Neural crest cell (in vitro differentiated cells): Measurements from ENCODE around the gene C20orf96. TPM values are rescaled to one million over a fixed set of nuclear protein-coding genes. Genes with fewer than 3 reads are reported as not detected.
A peak's percentile ranks its signal among the peaks of the same experiment; 100 is the strongest.

Experiments used
- DNase-seq: peaks from one replicate; pipeline ENCODE4 v3.0.0; 2021; ENCODE audit warnings: low read depth, mixed read lengths, low spot score
- H3K27ac Mint-ChIP-seq: one replicate; pipeline ENCODE4 v1.8.0; 2021; ENCODE audit warnings: mild to moderate bottlenecking, mixed read lengths; ENCODE audit not compliant: unreplicated experiment
- H3K27me3 Mint-ChIP-seq: 2 replicates; pipeline ENCODE4 v1.8.0; 2021; ENCODE audit warnings: low read depth, mild to moderate bottlenecking, mixed read lengths
- H3K36me3 Mint-ChIP-seq: 2 replicates; pipeline ENCODE4 v1.8.0; 2021; ENCODE audit warnings: low read depth, mild to moderate bottlenecking, mixed read lengths
- H3K4me1 Mint-ChIP-seq: 2 replicates; pipeline ENCODE4 v1.8.0; 2021; ENCODE audit warnings: mixed read lengths
- H3K4me3 Mint-ChIP-seq: one replicate; pipeline ENCODE4 v1.8.0; 2021; ENCODE audit warnings: mild to moderate bottlenecking, mixed read lengths
- H3K9me3 Mint-ChIP-seq: 2 replicates; pipeline ENCODE4 v1.8.0; 2021; ENCODE audit warnings: mixed read lengths
- total RNA-seq: library from RNA; stranded (reverse); gene quantifications from 2 replicates; pipeline ENCODE4 v1.2.1, GENCODE V29; 2021
- TF ChIP-seq, protein P1 (sequence below): fragments of 200-600 bp; sonication (generic); conservative IDR thresholded peaks from 2 replicates; pipeline ENCODE4 v1.5.0; 2021; ENCODE audit warnings: antibody characterized with exemption, mild to moderate bottlenecking

Gene C20orf96
- total RNA-seq, 1 donor from 2014 or later = 34.0 TPM

DNA sequence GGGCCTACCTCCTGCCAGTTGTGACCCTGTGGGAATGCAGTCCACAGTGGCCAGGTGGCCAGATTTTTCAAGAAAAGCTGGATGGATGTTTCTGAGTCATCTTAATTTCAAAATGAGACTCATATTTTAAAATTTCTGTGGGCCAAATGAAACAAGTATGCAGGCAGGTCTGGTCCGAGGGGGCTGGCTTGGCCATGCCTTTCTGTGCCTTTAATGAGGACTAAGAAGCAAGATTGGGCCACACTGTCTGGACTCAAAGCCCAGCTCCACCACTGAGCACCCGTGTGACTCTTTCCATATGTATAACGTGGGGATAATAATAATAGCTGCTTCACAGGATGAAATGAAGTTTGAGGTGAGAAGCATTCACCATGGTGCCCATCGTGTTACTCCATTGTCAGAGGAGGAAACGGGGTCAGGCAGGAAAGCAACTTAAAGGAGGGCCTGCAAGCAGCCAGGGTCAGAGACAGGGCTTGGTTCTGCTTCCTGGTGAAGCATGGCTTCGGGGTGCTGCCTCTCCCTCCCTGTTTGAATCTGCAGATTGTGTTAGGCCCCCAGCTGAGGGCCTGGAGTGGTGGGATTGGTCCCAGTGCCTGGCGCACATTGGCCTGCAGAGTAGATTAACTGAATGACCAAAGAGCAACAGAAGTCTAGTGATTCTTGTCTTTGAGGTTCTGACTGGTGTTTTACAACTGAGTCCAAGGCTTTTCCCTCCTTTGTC lies 38.6 kb upstream of the C20orf96 start:
- H3K27ac Mint-ChIP-seq = no peak overlapping the region
- DNase-seq = no peak
- no peaks in the 10 kb centered on the region for H3K9me3 Mint-ChIP-seq
- TF ChIP-seq, protein P1, sequence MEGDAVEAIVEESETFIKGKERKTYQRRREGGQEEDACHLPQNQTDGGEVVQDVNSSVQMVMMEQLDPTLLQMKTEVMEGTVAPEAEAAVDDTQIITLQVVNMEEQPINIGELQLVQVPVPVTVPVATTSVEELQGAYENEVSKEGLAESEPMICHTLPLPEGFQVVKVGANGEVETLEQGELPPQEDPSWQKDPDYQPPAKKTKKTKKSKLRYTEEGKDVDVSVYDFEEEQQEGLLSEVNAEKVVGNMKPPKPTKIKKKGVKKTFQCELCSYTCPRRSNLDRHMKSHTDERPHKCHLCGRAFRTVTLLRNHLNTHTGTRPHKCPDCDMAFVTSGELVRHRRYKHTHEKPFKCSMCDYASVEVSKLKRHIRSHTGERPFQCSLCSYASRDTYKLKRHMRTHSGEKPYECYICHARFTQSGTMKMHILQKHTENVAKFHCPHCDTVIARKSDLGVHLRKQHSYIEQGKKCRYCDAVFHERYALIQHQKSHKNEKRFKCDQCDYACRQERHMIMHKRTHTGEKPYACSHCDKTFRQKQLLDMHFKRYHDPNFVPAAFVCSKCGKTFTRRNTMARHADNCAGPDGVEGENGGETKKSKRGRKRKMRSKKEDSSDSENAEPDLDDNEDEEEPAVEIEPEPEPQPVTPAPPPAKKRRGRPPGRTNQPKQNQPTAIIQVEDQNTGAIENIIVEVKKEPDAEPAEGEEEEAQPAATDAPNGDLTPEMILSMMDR = no peak
- H3K27me3 Mint-ChIP-seq = peaks cover 3% of the 10 kb centered on the region
- peak overlapping the region; percentile 90 for H3K4me3 Mint-ChIP-seq
- peaks cover 40% of the 10 kb centered on the region for H3K4me1 Mint-ChIP-seq
- H3K36me3 Mint-ChIP-seq = peaks cover 4% of the 10 kb centered on the region

DNA sequence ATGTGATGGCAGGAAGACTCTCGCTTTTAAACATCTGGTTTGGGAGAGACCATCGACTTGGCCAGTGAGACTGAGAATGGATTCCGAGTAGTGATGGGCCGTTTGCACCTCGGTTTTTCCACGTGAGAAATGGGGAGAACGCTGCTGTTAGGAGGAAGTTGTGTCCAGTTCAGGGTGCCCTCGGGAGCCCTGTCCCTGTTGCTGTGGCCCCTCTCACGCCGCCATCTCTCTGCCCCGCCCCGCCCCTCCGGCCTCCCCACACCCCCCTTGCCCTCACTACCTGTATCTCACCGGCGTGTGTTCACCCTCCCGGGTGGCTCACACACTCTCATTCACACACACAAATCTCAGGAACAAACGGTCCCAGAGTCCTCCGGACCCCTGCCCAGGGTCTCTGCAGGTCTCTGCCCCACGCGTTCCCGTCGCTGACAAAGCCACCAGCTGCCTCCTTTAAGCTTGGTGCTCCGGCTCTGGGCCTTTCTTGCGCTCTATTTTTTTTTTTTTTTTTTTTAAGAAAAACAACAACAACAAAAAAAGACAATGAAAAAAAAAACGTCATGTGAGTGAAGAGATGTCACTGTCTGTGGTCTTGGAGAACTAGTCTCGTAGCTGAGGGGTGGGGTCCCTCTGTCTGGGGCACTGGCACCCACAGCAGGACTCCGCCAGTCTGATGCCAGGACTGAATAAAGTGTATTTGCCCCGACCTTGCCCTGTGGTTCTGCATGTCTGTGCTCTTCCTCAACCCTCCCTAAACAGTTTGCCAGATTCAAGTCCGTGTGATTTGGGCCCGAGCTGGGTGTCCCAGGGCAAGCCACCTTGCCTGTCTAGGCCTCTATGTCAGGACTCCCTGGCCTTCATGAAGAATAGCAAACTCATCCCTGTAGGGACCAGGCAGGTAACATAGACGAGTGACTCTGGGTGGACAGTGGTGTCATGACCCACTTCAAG lies 37.8 kb upstream of the C20orf96 start:
- Mint-ChIP-seq H3K27ac (peak overlapping the region; percentile 81), H3K4me3 (peak overlapping the region; percentile 90), H3K4me1 (peaks cover 45% of the 10 kb centered on the region), H3K9me3 (no peaks in the 10 kb centered on the region), H3K27me3 (peaks cover 3% of the 10 kb centered on the region), H3K36me3 (peaks cover 4% of the 10 kb centered on the region)
- TF ChIP-seq, protein P1 = no peak
- DNase-seq = no peak

DNA sequence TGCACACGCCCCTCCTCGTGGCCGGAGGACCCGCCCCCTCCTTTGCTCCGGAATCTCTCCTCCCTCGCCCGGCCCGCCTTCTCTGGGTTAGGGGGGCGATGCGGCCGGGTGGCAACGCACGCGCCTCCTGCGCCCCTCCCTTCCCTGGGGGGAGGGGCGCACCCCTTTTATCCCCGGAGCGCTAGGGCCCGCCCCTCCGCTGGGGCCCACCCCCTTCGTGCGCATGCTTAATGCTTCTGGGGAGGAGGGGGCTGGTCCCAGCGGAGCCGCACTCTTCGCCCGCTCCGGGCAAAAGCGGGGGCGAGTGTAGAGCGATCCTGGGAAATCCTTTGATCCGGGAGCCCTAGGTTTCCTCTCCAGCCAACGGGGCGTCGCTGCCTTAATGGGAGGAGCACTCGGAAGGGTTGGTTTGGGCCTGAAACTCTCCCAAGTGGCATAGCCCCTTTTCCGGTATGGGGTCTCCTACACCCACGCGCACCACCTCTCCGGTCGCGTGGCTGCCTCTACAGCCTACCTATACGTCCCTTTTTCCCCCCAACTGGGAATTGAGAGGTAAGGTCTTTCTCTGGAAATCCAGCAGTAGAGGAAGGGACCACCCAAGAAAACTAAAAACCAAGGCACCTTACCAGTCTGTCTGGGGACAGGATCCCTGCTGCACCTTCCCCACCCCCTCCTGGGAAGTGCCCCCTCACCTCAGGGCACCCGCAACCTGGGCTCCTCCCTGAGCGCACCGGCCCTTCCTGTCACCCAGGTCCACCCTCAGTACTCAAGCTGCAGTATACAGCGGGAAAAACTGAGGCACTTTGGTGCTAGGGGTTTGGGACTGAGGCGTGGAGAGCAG lies 36.9 kb upstream of the C20orf96 start:
- TF ChIP-seq, protein P1 = no peak
- Mint-ChIP-seq H3K36me3 (peaks cover 4% of the 10 kb centered on the region), H3K9me3 (no peaks in the 10 kb centered on the region)

DNA sequence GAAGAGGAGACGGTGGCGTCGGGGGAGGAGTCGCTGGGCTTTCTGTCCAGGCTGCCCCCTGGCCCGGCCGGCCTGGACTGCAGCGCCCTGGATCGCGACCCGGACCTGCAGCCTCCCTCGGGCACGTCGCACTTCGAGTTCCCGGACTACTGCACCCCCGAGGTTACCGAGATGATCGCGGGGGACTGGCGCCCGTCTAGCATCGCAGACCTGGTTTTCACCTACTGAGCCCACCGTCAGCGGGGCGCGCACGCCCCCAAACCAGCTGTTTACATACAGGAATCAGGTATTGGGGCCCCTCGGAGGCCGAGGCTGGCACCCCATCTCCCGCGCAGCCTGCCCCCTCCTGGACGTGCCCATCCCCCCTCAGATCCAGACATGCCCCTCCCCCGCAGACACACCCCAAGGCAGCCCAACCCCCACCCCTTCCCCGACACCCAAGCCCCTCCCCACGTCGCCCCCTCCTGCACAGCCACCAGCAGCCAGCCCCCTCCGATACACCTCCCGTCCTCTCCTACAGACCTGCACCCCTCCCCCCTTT lies 36.2 kb upstream of the C20orf96 start:
- DNase-seq = peak; percentile 86
- H3K4me1 Mint-ChIP-seq = peaks cover 49% of the 10 kb centered on the region

More for the DNA sequence above, 36.9 kb upstream of the C20orf96 start:
- Mint-ChIP-seq H3K27ac (peak overlapping the region; percentile 81), H3K27me3 (peaks cover 3% of the 10 kb centered on the region), H3K4me3 (peak overlapping the region; percentile 90), H3K4me1 (peaks cover 49% of the 10 kb centered on the region)
- no peak for DNase-seq

More for the DNA sequence above, 36.2 kb upstream of the C20orf96 start:
- H3K9me3 Mint-ChIP-seq = no peaks in the 10 kb centered on the region
- H3K27me3 Mint-ChIP-seq = peaks cover 3% of the 10 kb centered on the region
- peak overlapping the region; percentile 90 for H3K4me3 Mint-ChIP-seq
- peaks cover 4% of the 10 kb centered on the region for H3K36me3 Mint-ChIP-seq
- TF ChIP-seq, protein P1 = no peak
- H3K27ac Mint-ChIP-seq = no peak overlapping the region
